GM10248 (cell line): ENCODE data around the gene MAP2K4.

ENCODE experiments used
- CTCF ChIA-PET: fragments of 300-600 bp; sonication (Branson Sonifier 250); formaldehyde crosslinking; extraction: SDS; loops from one replicate; lab custom pipeline; 2021; ENCODE audit warnings: antibody characterized with exemption; lab: Yijun Ruan, JAX
- POLR2A ChIA-PET: fragments of 350-650 bp; sonication (Branson Sonifier 250); formaldehyde crosslinking; extraction: SDS; loops from one replicate; lab custom pipeline; 2020; ENCODE audit warnings: antibody characterized with exemption; lab: Yijun Ruan, JAX
- DNase-seq: peaks from one replicate; pipeline ENCODE4 v3.0.0; 2012; ENCODE audit errors: extremely low spot score
- CTCF ChIP-seq: IDR thresholded peaks from 2 replicates; pipeline ENCODE4 v1.5.1; 2012; ENCODE audit warnings: mild to moderate bottlenecking, low read depth; ENCODE audit errors: extremely low read depth, missing control alignments, control extremely low read depth

MAP2K4 gene

GRCh38 chr17:12099412-12099811, 78.7 kb downstream of the MAP2K4 start:
- ChIA-PET CTCF (interaction anchor here (1.0 to 1.6 kb wide), 3 partner anchors 9 to 103 kb away, joined by 3 to 5 read pairs (median 4); partner anchors contain the start of gene ZNF18), POLR2A (no interaction called here)
- TF ChIP-seq CTCF: no peak
- no peak for DNase-seq

GRCh38 chr17:12104831-12105230, 84.2 kb downstream of the MAP2K4 start:
- no peak for TF ChIP-seq CTCF
- ChIA-PET POLR2A (no interaction called here), CTCF (no interaction called here)
- no peak for DNase-seq

GRCh38 chr17:12107905-12108304, 87.2 kb downstream of the MAP2K4 start:
- ChIA-PET CTCF (interaction anchor here (1.1 to 1.5 kb wide), 2 partner anchors 9 to 923 kb away, joined by 5 read pairs; no protein-coding TSS in a partner anchor), POLR2A (no interaction called here)
- TF ChIP-seq CTCF: no peak
- DNase-seq: no peak

- no peak for TF ChIP-seq CTCF
- CTCF ChIA-PET: no interaction called here
- DNase-seq: no peak
- POLR2A ChIA-PET: no interaction called here
These were observed 90.2 kb downstream of the MAP2K4 start for GRCh38 chr17:12110906-12111305.

GRCh38 chr17:12113156-12113555, 92.5 kb downstream of the MAP2K4 start:
- ChIA-PET CTCF (no interaction called here), POLR2A (no interaction called here)
- TF ChIP-seq CTCF: no peak
- DNase-seq: no peak

GRCh38 chr17:12114686-12115418, 94.2 kb downstream of the MAP2K4 start:
- no peak for TF ChIP-seq CTCF

More at GRCh38 chr17:12114686-12115418, 94.2 kb downstream of the MAP2K4 start:
- DNase-seq: no peak
- CTCF ChIA-PET: no interaction called here
- POLR2A ChIA-PET: no interaction called here
